Ishikawa (cell line): ENCODE results near the gene ADA.

Experiments used
- CEBPB ChIP-seq: IDR thresholded peaks from 2 replicates; pipeline ENCODE4 v1.6.1; 2012
- CREB1 ChIP-seq: IDR thresholded peaks from 2 replicates; pipeline ENCODE4 v1.6.1; 2012; ENCODE audit warnings: low read depth
- EGR1 ChIP-seq: IDR thresholded peaks from 2 replicates; pipeline ENCODE4 v1.6.1; 2012
- EP300 ChIP-seq: IDR thresholded peaks from 2 replicates; pipeline ENCODE4 v1.6.1; 2012; ENCODE audit warnings: borderline replicate concordance
- FOXM1 ChIP-seq: IDR thresholded peaks from 2 replicates; pipeline ENCODE4 v1.6.1; 2012; ENCODE audit warnings: low read depth, borderline replicate concordance
- NFIC ChIP-seq: IDR thresholded peaks from 2 replicates; pipeline ENCODE4 v1.6.1; 2012
- RAD21 ChIP-seq: IDR thresholded peaks from 2 replicates; pipeline ENCODE4 v1.6.1; 2012; ENCODE audit warnings: low read depth
- TAF1 ChIP-seq: IDR thresholded peaks from 2 replicates; pipeline ENCODE4 v1.6.1; 2012; ENCODE audit warnings: low read depth, mild to moderate bottlenecking
- TEAD4 ChIP-seq: IDR thresholded peaks from 2 replicates; pipeline ENCODE4 v1.6.1; 2012
- YY1 ChIP-seq: IDR thresholded peaks from 2 replicates; pipeline ENCODE4 v1.6.1; 2012; ENCODE audit warnings: low read depth
- ZBTB7A ChIP-seq: IDR thresholded peaks from 2 replicates; pipeline ENCODE4 v1.6.1; 2012; ENCODE audit warnings: low read depth
- TF ChIP-seq, protein P1 (sequence below): IDR thresholded peaks from 2 replicates; pipeline ENCODE4 v1.6.1; 2012; ENCODE audit warnings: low read depth, mild to moderate bottlenecking
- TF ChIP-seq, protein P2 (sequence below): IDR thresholded peaks from 2 replicates; pipeline ENCODE4 v1.6.1; 2012
- TF ChIP-seq, protein P3 (sequence below): IDR thresholded peaks from 2 replicates; pipeline ENCODE4 v1.6.1; 2012

DNA sequence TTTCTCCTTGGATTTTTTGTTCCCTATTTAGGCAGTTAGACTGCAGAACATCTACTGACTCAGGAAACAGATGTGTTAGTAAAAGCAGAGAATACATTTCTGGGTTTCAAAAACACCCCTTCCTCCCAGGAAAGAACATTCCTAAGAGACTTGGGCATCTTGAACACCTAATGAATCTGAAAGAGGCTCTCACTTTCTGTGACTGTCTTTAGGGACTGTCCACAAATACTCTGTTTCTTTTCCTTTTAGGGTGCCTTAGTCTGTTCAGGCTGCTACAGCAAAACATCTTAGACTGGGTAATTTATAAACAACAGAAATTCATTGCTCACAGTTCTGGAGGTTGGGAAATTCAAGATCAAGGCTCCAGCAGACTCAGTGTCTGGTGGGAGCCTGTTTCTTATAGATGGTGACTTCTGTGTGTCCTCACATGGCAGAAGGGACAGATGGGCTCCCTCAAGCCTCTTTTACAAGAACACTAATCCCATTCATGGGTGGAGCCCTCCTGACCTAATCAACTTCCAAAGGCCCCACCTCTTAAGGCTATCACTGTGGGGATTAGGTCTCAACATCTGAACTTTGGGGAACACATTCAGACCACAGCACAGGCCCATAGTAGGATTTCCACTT, 44.3 kb upstream of the ADA start:
- no peak for TF ChIP-seq ZBTB7A
- TF ChIP-seq NFIC, result no peak
- no peak for TF ChIP-seq TAF1
- no peak for TF ChIP-seq YY1
- TF ChIP-seq, protein P1, sequence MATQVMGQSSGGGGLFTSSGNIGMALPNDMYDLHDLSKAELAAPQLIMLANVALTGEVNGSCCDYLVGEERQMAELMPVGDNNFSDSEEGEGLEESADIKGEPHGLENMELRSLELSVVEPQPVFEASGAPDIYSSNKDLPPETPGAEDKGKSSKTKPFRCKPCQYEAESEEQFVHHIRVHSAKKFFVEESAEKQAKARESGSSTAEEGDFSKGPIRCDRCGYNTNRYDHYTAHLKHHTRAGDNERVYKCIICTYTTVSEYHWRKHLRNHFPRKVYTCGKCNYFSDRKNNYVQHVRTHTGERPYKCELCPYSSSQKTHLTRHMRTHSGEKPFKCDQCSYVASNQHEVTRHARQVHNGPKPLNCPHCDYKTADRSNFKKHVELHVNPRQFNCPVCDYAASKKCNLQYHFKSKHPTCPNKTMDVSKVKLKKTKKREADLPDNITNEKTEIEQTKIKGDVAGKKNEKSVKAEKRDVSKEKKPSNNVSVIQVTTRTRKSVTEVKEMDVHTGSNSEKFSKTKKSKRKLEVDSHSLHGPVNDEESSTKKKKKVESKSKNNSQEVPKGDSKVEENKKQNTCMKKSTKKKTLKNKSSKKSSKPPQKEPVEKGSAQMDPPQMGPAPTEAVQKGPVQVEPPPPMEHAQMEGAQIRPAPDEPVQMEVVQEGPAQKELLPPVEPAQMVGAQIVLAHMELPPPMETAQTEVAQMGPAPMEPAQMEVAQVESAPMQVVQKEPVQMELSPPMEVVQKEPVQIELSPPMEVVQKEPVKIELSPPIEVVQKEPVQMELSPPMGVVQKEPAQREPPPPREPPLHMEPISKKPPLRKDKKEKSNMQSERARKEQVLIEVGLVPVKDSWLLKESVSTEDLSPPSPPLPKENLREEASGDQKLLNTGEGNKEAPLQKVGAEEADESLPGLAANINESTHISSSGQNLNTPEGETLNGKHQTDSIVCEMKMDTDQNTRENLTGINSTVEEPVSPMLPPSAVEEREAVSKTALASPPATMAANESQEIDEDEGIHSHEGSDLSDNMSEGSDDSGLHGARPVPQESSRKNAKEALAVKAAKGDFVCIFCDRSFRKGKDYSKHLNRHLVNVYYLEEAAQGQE, result no peak
- TF ChIP-seq CEBPB, result no peak
- TF ChIP-seq, protein P2, sequence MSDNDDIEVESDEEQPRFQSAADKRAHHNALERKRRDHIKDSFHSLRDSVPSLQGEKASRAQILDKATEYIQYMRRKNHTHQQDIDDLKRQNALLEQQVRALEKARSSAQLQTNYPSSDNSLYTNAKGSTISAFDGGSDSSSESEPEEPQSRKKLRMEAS, result no peak
- no peak for TF ChIP-seq EP300
- TF ChIP-seq RAD21, result no peak
- no peak for TF ChIP-seq FOXM1
- no peak for TF ChIP-seq EGR1
- TF ChIP-seq, protein P3, sequence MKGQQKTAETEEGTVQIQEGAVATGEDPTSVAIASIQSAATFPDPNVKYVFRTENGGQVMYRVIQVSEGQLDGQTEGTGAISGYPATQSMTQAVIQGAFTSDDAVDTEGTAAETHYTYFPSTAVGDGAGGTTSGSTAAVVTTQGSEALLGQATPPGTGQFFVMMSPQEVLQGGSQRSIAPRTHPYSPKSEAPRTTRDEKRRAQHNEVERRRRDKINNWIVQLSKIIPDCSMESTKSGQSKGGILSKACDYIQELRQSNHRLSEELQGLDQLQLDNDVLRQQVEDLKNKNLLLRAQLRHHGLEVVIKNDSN, result no peak
- TF ChIP-seq TEAD4, result no peak
- TF ChIP-seq CREB1, result no peak
